CD14-positive monocyte (primary cell): ENCODE data around the gene UBE2D4. TPM values are rescaled to one million over a fixed set of nuclear protein-coding genes. Genes with fewer than 3 reads are reported as not detected.
A peak's percentile ranks its signal among the peaks of the same experiment; 100 is the strongest.

Experiments
- DNase-seq, 3 donors: peaks; one replicate each; pipeline ENCODE4 v3.0.0-alpha.2; 2011 to 2022
- H2AFZ ChIP-seq: 2 replicates; pipeline ENCODE4 v1.6.0; 2012; ENCODE audit warnings: mild to moderate bottlenecking, low read depth, low read length, inconsistent platforms; ENCODE audit not compliant: insufficient read depth, poor library complexity, severe bottlenecking
- H3K27ac ChIP-seq, 2 donors: 1 replicate in 1 of 2; 2 replicates in 1 of 2; pipeline ENCODE4 v1.5.1; 2012 to 2013; ENCODE audit warnings: low read length in 2 of 2, control low read depth in 1 of 2, inconsistent platforms in 1 of 2, low read depth in 1 of 2, mild to moderate bottlenecking in 1 of 2
- H3K27me3 ChIP-seq, 2 donors: one replicate each; pipeline versions ENCODE4 v1.6.0 to v1.6.1; 2011 to 2013; ENCODE audit warnings: low read length in 2 of 2; ENCODE audit not compliant: control insufficient read depth in 2 of 2, insufficient read depth in 2 of 2
- H3K36me3 ChIP-seq, 2 donors: replicated peaks in 1 of 2; 1 replicate in 1 of 2; 2 replicates in 1 of 2; pipeline versions ENCODE4 v1.5.1 to v1.6.1; 2012 to 2013; ENCODE audit warnings: low read length in 2 of 2, control low read depth in 1 of 2, inconsistent platforms in 1 of 2, mild to moderate bottlenecking in 1 of 2; ENCODE audit not compliant: insufficient read depth in 2 of 2, control insufficient read depth in 1 of 2
- H3K4me1 ChIP-seq, 2 donors: 1 replicate in 1 of 2; 2 replicates in 1 of 2; pipeline versions ENCODE4 v1.5.1 to v1.6.1; 2012 to 2013; ENCODE audit warnings: low read length in 2 of 2, control low read depth in 1 of 2, inconsistent platforms in 1 of 2, mild to moderate bottlenecking in 1 of 2, moderate library complexity in 1 of 2; ENCODE audit not compliant: insufficient read depth in 2 of 2, control insufficient read depth in 1 of 2
- H3K4me2 ChIP-seq: replicated peaks from 2 replicates; pipeline ENCODE3; 2012; ENCODE audit warnings: low read length, moderate library complexity, mild to moderate bottlenecking; ENCODE audit not compliant: poor library complexity, severe bottlenecking; ENCODE audit errors: extremely low read depth
- H3K4me3 ChIP-seq, 3 experiments: fragments of 200-600 bp in 1 of 3; sonication (generic) in 1 of 3; replicated peaks in 1 of 3; 1 replicate in 2 of 3; 2 replicates in 1 of 3; pipeline ENCODE4 v1.5.1; 2011 to 2013; ENCODE audit warnings: low read length in 3 of 3, mild to moderate bottlenecking in 3 of 3, control low read depth in 2 of 3, low read depth in 2 of 3, inconsistent platforms in 1 of 3, moderate library complexity in 1 of 3
- H3K79me2 ChIP-seq: 2 replicates; pipeline ENCODE4 v1.6.0; 2012; ENCODE audit warnings: mild to moderate bottlenecking, control low read depth, inconsistent platforms, low read length, moderate library complexity; ENCODE audit not compliant: insufficient read depth
- H3K9ac ChIP-seq: 2 replicates; pipeline ENCODE4 v1.6.0; 2017; ENCODE audit warnings: low read length, mild to moderate bottlenecking; ENCODE audit not compliant: insufficient read depth, poor library complexity, severe bottlenecking
- H3K9me3 ChIP-seq, 2 donors: replicated peaks in 1 of 2; 1 replicate in 1 of 2; 2 replicates in 1 of 2; pipeline versions ENCODE4 v1.5.1 to v1.6.1; 2012 to 2013; ENCODE audit warnings: low read length in 2 of 2, control low read depth in 1 of 2; ENCODE audit not compliant: control insufficient read depth in 1 of 2, insufficient read depth in 1 of 2
- H4K20me1 ChIP-seq: 2 replicates; pipeline ENCODE4 v1.6.0; 2012; ENCODE audit warnings: mild to moderate bottlenecking, low read length, control low read depth, moderate library complexity; ENCODE audit not compliant: insufficient read depth
- H3K27ac Mint-ChIP-seq, 7 donors: one replicate each; pipeline ENCODE4 v1.8.0; 2020; ENCODE audit warnings: mild to moderate bottlenecking in 7 of 7, mixed read lengths in 7 of 7, moderate library complexity in 6 of 7, inconsistent platforms in 2 of 7
- H3K27me3 Mint-ChIP-seq, 3 donors: one replicate each; pipeline ENCODE4 v1.8.0; 2021 to 2022; ENCODE audit warnings: low read depth in 3 of 3, mild to moderate bottlenecking in 3 of 3, mixed read lengths in 3 of 3, moderate library complexity in 3 of 3, inconsistent platforms in 1 of 3
- H3K36me3 Mint-ChIP-seq, 2 donors: one replicate each; pipeline ENCODE4 v1.8.0; 2020; ENCODE audit warnings: mixed read lengths in 2 of 2, inconsistent platforms in 1 of 2, mild to moderate bottlenecking in 1 of 2
- H3K4me1 Mint-ChIP-seq: one replicate; pipeline ENCODE4 v1.8.0; 2020; ENCODE audit warnings: mild to moderate bottlenecking, mixed read lengths
- H3K4me3 Mint-ChIP-seq, 2 donors: one replicate each; pipeline ENCODE4 v1.8.0; 2020; ENCODE audit warnings: mild to moderate bottlenecking in 2 of 2, mixed read lengths in 2 of 2, moderate library complexity in 1 of 2
- H3K9me3 Mint-ChIP-seq, 7 donors: one replicate each; pipeline ENCODE4 v1.8.0; 2020 to 2022; ENCODE audit warnings: mixed read lengths in 7 of 7, mild to moderate bottlenecking in 6 of 7, moderate library complexity in 6 of 7, inconsistent platforms in 2 of 7
- CTCF ChIP-seq: fragments of 200-600 bp; IDR thresholded peaks from one replicate; pipeline ENCODE4 v1.8.0; 2022; ENCODE audit warnings: antibody characterized with exemption, mild to moderate bottlenecking
- WGBS: methylation state at CpG from one replicate; pipeline ENCODE4 v1.1.5; 2013; ENCODE audit warnings: missing lambda C conversion rate; ENCODE audit not compliant: insufficient coverage; 5-methylcytosine and 5-hydroxymethylcytosine counted together
- intact Hi-C, 2 donors: fragments of 100-400 bp; cut with micrococcal nuclease; formaldehyde crosslinking; loops; one replicate each; pipeline versions ENCODE4 v1.15.0 to v1.15.1; 2023
- polyA plus RNA-seq, 3 donors: library from polyadenylated mRNA; depleted of rRNA in 1 of 3; unstranded in 2 of 3; stranded (reverse) in 1 of 3; fragments of 300-500 nt in 2 of 3; fragments of >200 nt in 1 of 3; fragmentation: Illumina TruSeq in 2 of 3; gene quantifications; 1 replicate in 2 of 3; 2 replicates in 1 of 3; pipeline ENCODE4 v1.2.3, GENCODE V29; 2012 to 2021

The UBE2D4 gene
- polyA plus RNA-seq, 3 donors = 8.2 to 10.9 (median 8.8) TPM

GRCh38 chr7:43943417-43944187, 17.4 kb downstream of the UBE2D4 start:
- WGBS = 83% methylated on average over 7 of the region's 13 CpGs
- no peak overlapping the region for H3K4me2 ChIP-seq
- no peaks in the 10 kb centered on the region for H3K79me2 ChIP-seq
- DNase-seq = no peak
- no peak overlapping the region for H3K9ac ChIP-seq
- Mint-ChIP-seq H3K27me3 (peaks cover 0 to 3% (median 2%) of the 10 kb centered on the region in 3 donors), H3K9me3 (peaks cover 0 to 2% (median 0%) of the 10 kb centered on the region in 7 donors), H3K36me3 (peaks cover 3 to 17% of the 10 kb centered on the region in 2 donors), H3K4me3 (peak overlapping the region in 1 of 2 donors; percentile 31), H3K4me1 (no peaks in the 10 kb centered on the region), H3K27ac (peak overlapping the region in 1 of 7 donors; percentile 59)
- no peaks in the 10 kb centered on the region for H3K27me3 ChIP-seq
- H3K36me3 ChIP-seq = no peaks in the 10 kb centered on the region
- intact Hi-C loops = no loop called here
- H2AFZ ChIP-seq = no peak overlapping the region
- H3K4me1 ChIP-seq = no peaks in the 10 kb centered on the region
- no peak overlapping the region for H3K4me3 ChIP-seq
- TF ChIP-seq CTCF = no peak
- H3K27ac ChIP-seq = no peak overlapping the region
- H4K20me1 ChIP-seq = no peaks in the 10 kb centered on the region
- no peaks in the 10 kb centered on the region for H3K9me3 ChIP-seq

GRCh38 chr7:43944286-43944685, 18.1 kb downstream of the UBE2D4 start:
- Histone ChIP-seq H3K79me2 (no peaks in the 10 kb centered on the region), H3K4me3 (no peak overlapping the region), H3K36me3 (no peaks in the 10 kb centered on the region), H2AFZ (no peak overlapping the region), H3K27me3 (no peaks in the 10 kb centered on the region), H4K20me1 (no peaks in the 10 kb centered on the region), H3K27ac (no peak overlapping the region), H3K4me1 (no peaks in the 10 kb centered on the region), H3K4me2 (no peak overlapping the region), H3K9ac (no peak overlapping the region), H3K9me3 (no peaks in the 10 kb centered on the region)
- Mint-ChIP-seq H3K9me3 (peaks cover 0 to 2% (median 0%) of the 10 kb centered on the region in 7 donors), H3K4me3 (no peak overlapping the region), H3K27ac (no peak overlapping the region), H3K36me3 (peaks cover 3 to 23% of the 10 kb centered on the region in 2 donors), H3K27me3 (peaks cover 0 to 3% (median 2%) of the 10 kb centered on the region in 3 donors), H3K4me1 (no peaks in the 10 kb centered on the region)
- 100% methylated on average over 1 of the region's 4 CpGs for WGBS
- no peak for DNase-seq
- TF ChIP-seq CTCF = no peak
- intact Hi-C loops = no loop called here
